GM18873 (cell line): ENCODE measurements around the gene TCTN1.
"Not testable (repeated sequence)": the region's sequence is repeated elsewhere in the genome, so short reads cannot be mapped to it uniquely, and the experiment has no call there.

ENCODE experiments used
- ATAC-seq: cut with Tn5 transposase; IDR thresholded peaks from one replicate; pipeline ENCODE4 v1.9.1; 2021; ENCODE audit warnings: mild to moderate bottlenecking, moderate library complexity, moderate number of reproducible peaks; ENCODE audit not compliant: unreplicated experiment, low FRiP score

Gene TCTN1

GRCh38 chr12:110613771-110614684 is at the start of gene TCTN1:
TCTN1 (plus strand) TSS chr12:110614129; CDS start chr12:110614183, 54 bp downstream.
- ATAC-seq = peak; percentile 89

GRCh38 chr12:110564471-110564991 is 49.4 kb upstream of the TCTN1 start:
- no peak for ATAC-seq

GRCh38 chr12:110565894-110566871 is 47.7 kb upstream of the TCTN1 start:
- ATAC-seq = no peak

GRCh38 chr12:110566993-110567392 is 46.9 kb upstream of the TCTN1 start:
- ATAC-seq = no peak

- ATAC-seq = no peak
These were observed 45.2 kb upstream of the TCTN1 start for GRCh38 chr12:110568752-110569151.

- not testable (repeated sequence) for ATAC-seq
These were observed 44.1 kb upstream of the TCTN1 start for GRCh38 chr12:110569838-110570237.

GRCh38 chr12:110570798-110571197 is 43.1 kb upstream of the TCTN1 start:
- ATAC-seq = not testable (repeated sequence)

- ATAC-seq = no peak
These were observed 39.9 kb upstream of the TCTN1 start for GRCh38 chr12:110574044-110574443.

GRCh38 chr12:110574717-110575230 is 39.2 kb upstream of the TCTN1 start:
- ATAC-seq = not testable (repeated sequence)

GRCh38 chr12:110575326-110575725 is 38.6 kb upstream of the TCTN1 start:
- ATAC-seq = no peak

GRCh38 chr12:110576504-110576903 is 37.4 kb upstream of the TCTN1 start:
- ATAC-seq = no peak

GRCh38 chr12:110577864-110578693 is 35.9 kb upstream of the TCTN1 start:
- ATAC-seq = no peak

GRCh38 chr12:110578694-110579534 is 35.0 kb upstream of the TCTN1 start:
- no peak for ATAC-seq

- no peak for ATAC-seq
These were observed 34.2 kb upstream of the TCTN1 start for GRCh38 chr12:110579535-110580253.

- no peak for ATAC-seq
These were observed 32.0 kb upstream of the TCTN1 start for GRCh38 chr12:110581931-110582275.

- ATAC-seq = peak; percentile 42
These were observed 31.4 kb upstream of the TCTN1 start for GRCh38 chr12:110582276-110583136.
